ENCODE measurements around the gene UNC119B. TPM values are rescaled to one million over a fixed set of nuclear protein-coding genes. Genes with fewer than 3 reads are reported as not detected.

UNC119B gene
- total RNA-seq, 1 experiment from 2014 or later = 33.8 TPM

DNA sequence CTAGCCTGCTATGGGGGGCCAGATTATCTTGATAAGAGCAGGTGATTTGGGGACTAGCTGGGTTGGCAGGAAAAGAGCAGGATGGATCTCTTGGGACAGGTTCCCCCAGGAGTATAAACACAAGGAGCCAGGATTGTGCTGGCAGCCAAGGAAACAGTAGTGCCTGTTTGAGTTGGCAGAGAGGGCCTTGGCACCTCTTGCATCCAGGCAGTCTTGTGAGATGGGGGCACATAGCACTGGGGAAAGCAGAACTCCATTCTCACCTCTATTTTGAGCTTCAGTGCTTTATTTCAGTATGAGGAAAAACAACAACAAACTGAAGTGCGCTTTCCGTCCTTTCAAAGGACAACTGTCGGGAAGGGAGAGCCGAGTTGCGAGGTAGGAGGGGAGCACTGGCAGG lies 9.4 kb upstream of the UNC119B start:
- Histone ChIP-seq H3K9ac (ENCODE audit: low read length) (no peak overlapping the region), H3K4me3 (replicated peaks in 1 of 2; ENCODE audit: low read depth in 1 of 2, low read length in 2 of 2) (no peak overlapping the region), H2AFZ (ENCODE audit: low read depth, low read length, poor library complexity, severe bottlenecking) (no peak overlapping the region), H3K27ac (ENCODE audit: low read depth, low read length) (no peak overlapping the region), H3K9me2 (ENCODE audit: insufficient read depth) (no peaks in the 10 kb centered on the region), H4K20me1 (ENCODE audit: insufficient read depth) (no peaks in the 10 kb centered on the region), H3K4me2 (ENCODE audit: low read length) (no peak overlapping the region), H3K79me2 (ENCODE audit: insufficient read depth, low read length) (peaks cover 3% of the 10 kb centered on the region; the same call in 1 of the 2 replicates), H3K4me1 (ENCODE audit: control insufficient read depth in 1 of 2, insufficient read depth in 2 of 2, low read length in 2 of 2) (no peaks in the 10 kb centered on the region), H3K36me3 (ENCODE audit: control insufficient read depth in 1 of 2, insufficient read depth in 2 of 2, low read length in 2 of 2) (peaks cover 35 to 62% of the 10 kb centered on the region in 2 experiments), H3K27me3 (ENCODE audit: insufficient read depth, low read length) (no peaks in the 10 kb centered on the region), H3K9me3 (ENCODE audit: control insufficient read depth in 1 of 2, insufficient read depth in 1 of 2, low read depth in 1 of 2, low read length in 2 of 2) (no peaks in the 10 kb centered on the region)
- BruUV-seq (replicated peaks) = no TSS peak
- intact Hi-C loops (cut with micrococcal nuclease) = no loop called here
- no peak for ATAC-seq
- POLR2A ChIA-PET = no interaction called here
- no peak for DNase-seq (ENCODE audit: low read depth, low spot score)
- RAD21 ChIA-PET (ENCODE audit: low non-redundant PET in 1 of 2, low total read pairs in 2 of 2, uncharacterized antibody in 2 of 2, unreplicated experiment in 2 of 2) = no interaction called here
- CTCF ChIA-PET = no interaction called here
- TF ChIP-seq, protein P1, sequence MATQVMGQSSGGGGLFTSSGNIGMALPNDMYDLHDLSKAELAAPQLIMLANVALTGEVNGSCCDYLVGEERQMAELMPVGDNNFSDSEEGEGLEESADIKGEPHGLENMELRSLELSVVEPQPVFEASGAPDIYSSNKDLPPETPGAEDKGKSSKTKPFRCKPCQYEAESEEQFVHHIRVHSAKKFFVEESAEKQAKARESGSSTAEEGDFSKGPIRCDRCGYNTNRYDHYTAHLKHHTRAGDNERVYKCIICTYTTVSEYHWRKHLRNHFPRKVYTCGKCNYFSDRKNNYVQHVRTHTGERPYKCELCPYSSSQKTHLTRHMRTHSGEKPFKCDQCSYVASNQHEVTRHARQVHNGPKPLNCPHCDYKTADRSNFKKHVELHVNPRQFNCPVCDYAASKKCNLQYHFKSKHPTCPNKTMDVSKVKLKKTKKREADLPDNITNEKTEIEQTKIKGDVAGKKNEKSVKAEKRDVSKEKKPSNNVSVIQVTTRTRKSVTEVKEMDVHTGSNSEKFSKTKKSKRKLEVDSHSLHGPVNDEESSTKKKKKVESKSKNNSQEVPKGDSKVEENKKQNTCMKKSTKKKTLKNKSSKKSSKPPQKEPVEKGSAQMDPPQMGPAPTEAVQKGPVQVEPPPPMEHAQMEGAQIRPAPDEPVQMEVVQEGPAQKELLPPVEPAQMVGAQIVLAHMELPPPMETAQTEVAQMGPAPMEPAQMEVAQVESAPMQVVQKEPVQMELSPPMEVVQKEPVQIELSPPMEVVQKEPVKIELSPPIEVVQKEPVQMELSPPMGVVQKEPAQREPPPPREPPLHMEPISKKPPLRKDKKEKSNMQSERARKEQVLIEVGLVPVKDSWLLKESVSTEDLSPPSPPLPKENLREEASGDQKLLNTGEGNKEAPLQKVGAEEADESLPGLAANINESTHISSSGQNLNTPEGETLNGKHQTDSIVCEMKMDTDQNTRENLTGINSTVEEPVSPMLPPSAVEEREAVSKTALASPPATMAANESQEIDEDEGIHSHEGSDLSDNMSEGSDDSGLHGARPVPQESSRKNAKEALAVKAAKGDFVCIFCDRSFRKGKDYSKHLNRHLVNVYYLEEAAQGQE (IDR thresholded peaks at IDR 0.05; ENCODE audit: low read depth) = no peak
- no peak for TF ChIP-seq FOSL1 (IDR thresholded peaks at IDR 0.05; ENCODE audit: low read depth)
- TF ChIP-seq SIN3A (IDR thresholded peaks at IDR 0.05; ENCODE audit: low read depth) = no peak
- TF ChIP-seq POLR2A (IDR thresholded peaks at IDR 0.05; ENCODE audit: borderline replicate concordance, extremely low read depth, insufficient read depth, insufficient read length) = no peak
- TF ChIP-seq SRF (IDR thresholded peaks at IDR 0.05; ENCODE audit: low read depth) = no peak
- TF ChIP-seq EGR1 (IDR thresholded peaks at IDR 0.05; ENCODE audit: low read depth) = no peak
- no peak for TF ChIP-seq POLR2AphosphoS5 (IDR thresholded peaks at IDR 0.05; ENCODE audit: low read depth, low read length)
- no peak for TF ChIP-seq CEBPB (IDR thresholded peaks at IDR 0.05; ENCODE audit: low read depth)
- TF ChIP-seq, protein P2, sequence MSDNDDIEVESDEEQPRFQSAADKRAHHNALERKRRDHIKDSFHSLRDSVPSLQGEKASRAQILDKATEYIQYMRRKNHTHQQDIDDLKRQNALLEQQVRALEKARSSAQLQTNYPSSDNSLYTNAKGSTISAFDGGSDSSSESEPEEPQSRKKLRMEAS (IDR thresholded peaks at IDR 0.05) = no peak

Data from HCT116 (cell line).